OCI-LY7 (cell line): Measurements from ENCODE around the gene TDRD7. TPM values are rescaled to one million over a fixed set of nuclear protein-coding genes. Genes with fewer than 3 reads are reported as not detected.

Source experiments
- Bru-seq: library from RNA; stranded (reverse); fragments of 400-500 nt; gene quantifications from one replicate; lab custom pipeline; 2021; lab: Mats Ljungman, UMichigan
- BruChase-seq, 2 experiments: library from RNA; stranded (reverse); fragments of 400-500 nt; gene quantifications; one replicate each; lab custom pipeline; 2021; lab: Mats Ljungman, UMichigan
- BruUV-seq: library from RNA; stranded (reverse); fragments of 400-500 nt; replicated peaks from 2 replicates; lab custom pipeline; 2021; lab: Mats Ljungman, UMichigan
- CTCF ChIA-PET: fragments of 300-600 bp; sonication (Branson Sonifier 250); formaldehyde crosslinking; loops from one replicate; lab custom pipeline; 2022; ENCODE audit warnings: antibody characterized with exemption; ENCODE audit not compliant: unreplicated experiment; lab: Charles Lee
- POLR2A ChIA-PET: fragments of 300-600 bp; sonication (Branson Sonifier 250); formaldehyde crosslinking; loops from one replicate; lab custom pipeline; 2022; ENCODE audit warnings: antibody characterized with exemption; lab: Charles Lee
- DNase-seq: peaks from one replicate; pipeline ENCODE4 v3.0.0-alpha.2; 2015; ENCODE audit warnings: low spot score
- H2AFZ ChIP-seq: fragments of 200-600 bp; sonication (generic), shearing (Covaris generic); 2 replicates; pipeline ENCODE4 v1.6.1; 2014; ENCODE audit warnings: mild to moderate bottlenecking, antibody characterized with exemption, low read length, moderate library complexity
- H3K27ac ChIP-seq: fragments of 200-600 bp; sonication (generic); 2 replicates; pipeline ENCODE4 v1.5.1; 2014; ENCODE audit warnings: mixed run types, low read depth, mild to moderate bottlenecking, moderate library complexity, low read length, inconsistent platforms; ENCODE audit not compliant: poor library complexity, severe bottlenecking
- H3K36me3 ChIP-seq: fragments of 200-600 bp; sonication (generic); 2 replicates; pipeline ENCODE4 v1.6.1; 2014; ENCODE audit warnings: mild to moderate bottlenecking, antibody characterized with exemption, low read length, moderate library complexity, mixed read lengths; ENCODE audit not compliant: insufficient read depth
- H3K4me1 ChIP-seq: fragments of 200-600 bp; sonication (generic); 2 replicates; pipeline ENCODE4 v1.5.1; 2014; ENCODE audit warnings: mild to moderate bottlenecking, low read length; ENCODE audit not compliant: insufficient read depth, poor library complexity, severe bottlenecking
- H3K4me2 ChIP-seq: fragments of 200-600 bp; sonication (generic); 2 replicates; pipeline ENCODE4 v1.6.1; 2014; ENCODE audit warnings: mild to moderate bottlenecking, low read length
- H3K4me3 ChIP-seq: fragments of 200-600 bp; sonication (generic); 2 replicates; pipeline ENCODE4 v1.5.1; 2014; ENCODE audit warnings: mild to moderate bottlenecking, low read depth, low read length; ENCODE audit not compliant: poor library complexity, severe bottlenecking
- H3K79me2 ChIP-seq: fragments of 200-600 bp; sonication (generic); 2 replicates; pipeline ENCODE4 v1.6.1; 2016; ENCODE audit warnings: low read depth, mild to moderate bottlenecking, low read length, moderate library complexity, mixed read lengths; ENCODE audit not compliant: insufficient read depth
- H3K9me2 ChIP-seq: fragments of 200-600 bp; sonication (generic); 2 replicates; pipeline ENCODE4 v1.6.1; 2016; ENCODE audit warnings: mild to moderate bottlenecking, low read length, mixed read lengths; ENCODE audit not compliant: insufficient read depth
- H3K9me3 ChIP-seq: fragments of 200-600 bp; sonication (generic); 2 replicates; pipeline ENCODE4 v1.6.1; 2014; ENCODE audit warnings: mild to moderate bottlenecking, mixed run types, low read length, mixed read lengths
- H4K20me1 ChIP-seq: fragments of 200-600 bp; sonication (generic); 2 replicates; pipeline ENCODE4 v1.6.1; 2014; ENCODE audit warnings: mild to moderate bottlenecking, antibody characterized with exemption, low read length, moderate library complexity, mixed read lengths; ENCODE audit not compliant: insufficient read depth
- EZH2phosphoT487 ChIP-seq: fragments of 200-600 bp; sonication (generic); IDR thresholded peaks from 2 replicates; pipeline ENCODE4 v1.6.1; 2018; ENCODE audit warnings: low read depth, borderline replicate concordance, mild to moderate bottlenecking, mixed run types, antibody characterized with exemption, low read length, moderate library complexity, mixed read lengths
- intact Hi-C: fragments of 100-400 bp; cut with micrococcal nuclease; formaldehyde crosslinking; loops from one replicate; pipeline ENCODE4 v1.10.0; 2022; ENCODE audit not compliant: unreplicated experiment
- long read RNA-seq: library from polyadenylated mRNA; stranded (forward); transcript quantifications from one replicate; pipeline ENCODE4 v2.0.0, GENCODE V29; 2022
- total RNA-seq, 2 experiments: library from RNA; depleted of rRNA in 1 of 2; stranded (reverse); fragments of >200 nt in 1 of 2; shearing (Covaris generic) in 1 of 2; gene quantifications; 2 replicates each; pipeline ENCODE4 v1.2.3, GENCODE V29; 2014 to 2022
- TF ChIP-seq, protein P1 (sequence below): fragments of 200-600 bp; sonication (generic); conservative IDR thresholded peaks from 2 replicates; pipeline ENCODE4 v1.5.1; 2014; ENCODE audit warnings: mild to moderate bottlenecking, antibody characterized with exemption, low read length, moderate library complexity, mixed read lengths

Gene TDRD7, protein sequence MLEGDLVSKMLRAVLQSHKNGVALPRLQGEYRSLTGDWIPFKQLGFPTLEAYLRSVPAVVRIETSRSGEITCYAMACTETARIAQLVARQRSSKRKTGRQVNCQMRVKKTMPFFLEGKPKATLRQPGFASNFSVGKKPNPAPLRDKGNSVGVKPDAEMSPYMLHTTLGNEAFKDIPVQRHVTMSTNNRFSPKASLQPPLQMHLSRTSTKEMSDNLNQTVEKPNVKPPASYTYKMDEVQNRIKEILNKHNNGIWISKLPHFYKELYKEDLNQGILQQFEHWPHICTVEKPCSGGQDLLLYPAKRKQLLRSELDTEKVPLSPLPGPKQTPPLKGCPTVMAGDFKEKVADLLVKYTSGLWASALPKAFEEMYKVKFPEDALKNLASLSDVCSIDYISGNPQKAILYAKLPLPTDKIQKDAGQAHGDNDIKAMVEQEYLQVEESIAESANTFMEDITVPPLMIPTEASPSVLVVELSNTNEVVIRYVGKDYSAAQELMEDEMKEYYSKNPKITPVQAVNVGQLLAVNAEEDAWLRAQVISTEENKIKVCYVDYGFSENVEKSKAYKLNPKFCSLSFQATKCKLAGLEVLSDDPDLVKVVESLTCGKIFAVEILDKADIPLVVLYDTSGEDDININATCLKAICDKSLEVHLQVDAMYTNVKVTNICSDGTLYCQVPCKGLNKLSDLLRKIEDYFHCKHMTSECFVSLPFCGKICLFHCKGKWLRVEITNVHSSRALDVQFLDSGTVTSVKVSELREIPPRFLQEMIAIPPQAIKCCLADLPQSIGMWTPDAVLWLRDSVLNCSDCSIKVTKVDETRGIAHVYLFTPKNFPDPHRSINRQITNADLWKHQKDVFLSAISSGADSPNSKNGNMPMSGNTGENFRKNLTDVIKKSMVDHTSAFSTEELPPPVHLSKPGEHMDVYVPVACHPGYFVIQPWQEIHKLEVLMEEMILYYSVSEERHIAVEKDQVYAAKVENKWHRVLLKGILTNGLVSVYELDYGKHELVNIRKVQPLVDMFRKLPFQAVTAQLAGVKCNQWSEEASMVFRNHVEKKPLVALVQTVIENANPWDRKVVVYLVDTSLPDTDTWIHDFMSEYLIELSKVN
- total RNA-seq (2014; rRNA removed; shearing (Covaris generic)) (4.0 and 5.5 TPM in 2 replicates), total RNA-seq (2022) (5.3 and 6.1 TPM in 2 replicates), Bru-seq, nascent RNA (percentile 54 among the genes with signal in this experiment), BruChase-seq, experiment 1, labeled RNA remaining after a 6-hour chase (percentile 38 among the genes with signal in this experiment), BruChase-seq, experiment 2, labeled RNA remaining after a 2-hour chase (percentile 43 among the genes with signal in this experiment)
- long read RNA-seq, transcript TDRD7-201 (17 exons, 3,834 nt): major isoform, 5 of 8 reads
- long read RNA-seq, partial matches to known transcripts: 1 of 8 reads
- long read RNA-seq, other reads (novel, unspliced or antisense): 2 of 8 reads

DNA sequence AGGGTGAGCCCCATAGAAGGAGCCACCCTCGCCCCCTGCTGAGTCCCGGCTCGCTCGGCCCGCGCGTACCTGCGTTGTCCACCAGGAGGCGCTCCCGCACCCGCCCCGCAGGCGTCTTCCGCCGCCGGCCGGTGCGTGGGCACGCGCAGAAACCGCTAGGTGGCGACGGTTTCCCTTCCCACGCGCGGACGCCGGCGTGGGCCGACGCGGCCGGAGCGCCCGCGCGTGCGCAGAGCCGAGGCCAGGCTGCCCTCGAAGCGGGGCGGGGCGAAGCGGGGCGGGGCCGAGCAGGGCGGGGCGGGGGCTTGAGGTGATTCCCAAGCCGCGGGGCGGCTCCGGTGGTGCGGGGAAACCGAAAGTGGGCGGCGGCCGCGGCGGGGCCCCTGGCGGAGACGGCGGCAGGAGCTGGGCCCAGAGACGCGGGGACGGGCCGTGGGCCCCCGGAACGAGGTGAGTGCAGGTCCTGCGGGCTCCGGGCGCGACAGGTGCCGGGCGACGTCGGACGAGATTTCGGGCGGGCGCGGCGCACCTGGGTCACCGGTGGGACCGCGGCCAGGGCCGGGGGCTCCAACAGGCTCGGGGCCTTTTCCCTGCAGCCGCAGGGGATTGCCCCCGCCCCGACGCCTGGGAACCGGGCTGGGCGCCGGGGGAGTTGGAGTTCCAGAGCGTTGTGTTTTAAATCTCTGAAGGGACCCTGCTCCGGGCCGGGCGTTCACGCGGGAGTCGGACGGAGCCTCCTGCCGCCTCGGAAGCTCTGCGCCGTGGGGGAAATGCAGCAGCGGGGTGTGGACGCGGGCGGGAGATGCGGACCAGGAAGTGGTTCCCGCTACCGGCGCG, at the start of gene TDRD7:
Gene TDRD7, plus strand, starts transcription at position 308 of the 837 bp plus-strand sequence. CDS start 16,370 bp downstream, outside the sequence.
- no peak for TF ChIP-seq EZH2phosphoT487
- TF ChIP-seq, protein P1, sequence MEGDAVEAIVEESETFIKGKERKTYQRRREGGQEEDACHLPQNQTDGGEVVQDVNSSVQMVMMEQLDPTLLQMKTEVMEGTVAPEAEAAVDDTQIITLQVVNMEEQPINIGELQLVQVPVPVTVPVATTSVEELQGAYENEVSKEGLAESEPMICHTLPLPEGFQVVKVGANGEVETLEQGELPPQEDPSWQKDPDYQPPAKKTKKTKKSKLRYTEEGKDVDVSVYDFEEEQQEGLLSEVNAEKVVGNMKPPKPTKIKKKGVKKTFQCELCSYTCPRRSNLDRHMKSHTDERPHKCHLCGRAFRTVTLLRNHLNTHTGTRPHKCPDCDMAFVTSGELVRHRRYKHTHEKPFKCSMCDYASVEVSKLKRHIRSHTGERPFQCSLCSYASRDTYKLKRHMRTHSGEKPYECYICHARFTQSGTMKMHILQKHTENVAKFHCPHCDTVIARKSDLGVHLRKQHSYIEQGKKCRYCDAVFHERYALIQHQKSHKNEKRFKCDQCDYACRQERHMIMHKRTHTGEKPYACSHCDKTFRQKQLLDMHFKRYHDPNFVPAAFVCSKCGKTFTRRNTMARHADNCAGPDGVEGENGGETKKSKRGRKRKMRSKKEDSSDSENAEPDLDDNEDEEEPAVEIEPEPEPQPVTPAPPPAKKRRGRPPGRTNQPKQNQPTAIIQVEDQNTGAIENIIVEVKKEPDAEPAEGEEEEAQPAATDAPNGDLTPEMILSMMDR: peak; percentile 88
- no TSS peak for BruUV-seq
- H3K4me1 ChIP-seq: peaks cover 20% of the 10 kb centered on the region

DNA sequence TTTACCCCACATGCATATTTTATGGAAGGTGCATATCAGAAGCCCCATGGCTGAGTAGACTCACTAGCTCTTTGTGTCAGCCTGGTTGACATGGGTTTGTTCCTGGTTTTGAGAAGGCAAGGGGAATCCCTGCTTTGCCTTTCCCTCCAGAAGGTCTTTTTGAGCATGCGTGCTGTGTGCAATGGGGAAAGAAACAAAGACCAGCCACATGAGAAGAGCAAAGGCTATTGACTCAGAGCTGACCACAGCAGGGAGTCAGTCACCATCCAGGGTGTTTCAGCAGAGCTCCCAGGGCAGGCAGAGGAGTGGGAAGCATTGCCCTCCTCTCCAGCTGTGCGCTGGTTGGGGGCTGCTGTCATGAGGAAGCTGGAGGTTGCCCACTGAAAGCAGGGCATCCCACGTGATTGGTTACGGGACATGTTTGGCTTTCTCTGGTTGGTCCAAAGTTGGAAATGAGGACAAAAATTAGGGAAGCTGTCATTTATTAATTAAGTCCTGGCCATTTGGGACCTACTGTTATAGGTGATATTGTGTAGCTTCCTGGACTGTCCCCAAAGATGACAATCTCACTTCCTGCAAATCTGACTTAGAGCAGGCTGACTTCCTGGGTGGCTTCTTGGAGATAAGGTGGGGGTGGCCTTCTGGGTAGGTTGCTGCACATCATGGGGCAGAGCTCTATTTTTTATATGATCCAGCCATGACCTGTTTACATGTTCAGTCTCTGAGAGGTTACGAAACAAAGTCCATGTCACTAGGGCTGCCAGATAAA, 48.9 kb upstream of the TDRD7 start:
- Histone ChIP-seq H3K9me3 (no peaks in the 10 kb centered on the region), H3K36me3 (no peaks in the 10 kb centered on the region), H3K4me3 (no peak overlapping the region), H4K20me1 (no peaks in the 10 kb centered on the region), H3K4me2 (no peak overlapping the region), H3K79me2 (no peaks in the 10 kb centered on the region), H3K27ac (no peak overlapping the region), H3K9me2 (no peaks in the 10 kb centered on the region), H3K4me1 (no peaks in the 10 kb centered on the region), H2AFZ (peak overlapping the region; percentile 42; the same call in 1 of the 2 replicates)
- no TSS peak for BruUV-seq
- CTCF ChIA-PET: no interaction called here
- DNase-seq: no peak
- no peak for TF ChIP-seq EZH2phosphoT487
- POLR2A ChIA-PET: interaction anchor here (1.7 kb wide), 1 partner anchor 10 kb away, joined by 4 read pairs; no protein-coding TSS in a partner anchor
- intact Hi-C loops: no loop called here

More for the DNA sequence above, at the start of gene TDRD7:
- DNase-seq: peak; percentile 88
- Histone ChIP-seq H4K20me1 (no peaks in the 10 kb centered on the region), H3K9me2 (no peaks in the 10 kb centered on the region), H2AFZ (peak within 1 kb of the TSS; percentile 99), H3K27ac (no peak within 1 kb of the TSS), H3K79me2 (no peaks in the 10 kb centered on the region), H3K4me3 (peak within 1 kb of the TSS; percentile 91), H3K9me3 (no peaks in the 10 kb centered on the region), H3K4me2 (peak within 1 kb of the TSS; percentile 70), H3K36me3 (no peaks in the 10 kb centered on the region)
- CTCF ChIA-PET: interaction anchor here (0.6 kb wide), 1 partner anchor 391 kb away, joined by 3 read pairs; no protein-coding TSS in a partner anchor
- intact Hi-C loops: loop anchor here (2.0 to 10.0 kb wide), 4 partner anchors 185 to 557 kb away; partner anchors contain the start of genes XPA and ZNF782
- POLR2A ChIA-PET: no interaction called here
